GF-D8 (cell line): ENCODE measurements around the gene GUCY1A2.
"Not testable (repeated sequence)": the region's sequence is repeated elsewhere in the genome, so short reads cannot be mapped to it uniquely, and the experiment has no call there.

Experiments
- DNase-seq: peaks from one replicate; lab custom pipeline; 2025; lab: John Stamatoyannopoulos, UW

The GUCY1A2 gene

DNA sequence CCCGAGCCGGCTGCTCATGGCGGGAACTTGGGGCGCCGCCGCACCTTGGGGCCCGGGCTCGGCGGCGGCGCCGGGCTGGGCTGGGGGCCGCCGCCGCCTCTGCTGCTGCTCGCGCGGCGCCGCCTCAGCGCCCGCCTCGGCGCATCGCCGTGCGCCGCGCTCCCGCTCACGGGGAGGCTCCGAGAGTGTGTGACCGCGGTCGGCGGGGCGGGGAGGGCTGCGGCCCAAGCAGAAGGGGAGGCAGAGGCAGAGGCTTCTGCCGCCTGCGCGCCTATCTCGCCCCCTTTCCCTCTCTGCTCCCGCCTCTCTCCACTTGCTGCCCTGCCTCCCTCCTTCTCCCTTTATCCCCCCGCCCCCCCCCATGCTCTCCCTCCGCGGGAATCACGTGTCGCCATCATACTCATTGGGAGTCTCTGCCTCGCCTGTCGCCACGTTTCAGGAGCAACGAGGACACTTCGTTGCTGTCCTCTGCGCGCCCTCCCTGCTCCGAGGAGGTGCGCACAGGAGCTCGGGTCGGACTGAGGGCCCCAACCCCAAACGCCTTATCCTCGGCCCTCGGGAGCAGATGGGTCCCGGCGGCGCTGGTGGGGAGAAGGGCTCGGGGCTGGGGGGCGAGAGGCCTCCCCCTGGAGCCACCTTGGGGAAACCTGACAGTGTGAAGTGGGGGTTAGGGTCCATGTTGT lies at the start of gene GUCY1A2:
GUCY1A2 (minus strand) TSS at position 258 of the 683 bp plus-strand sequence. CDS start 421 bp downstream, outside the sequence.
- DNase-seq, result no peak

DNA sequence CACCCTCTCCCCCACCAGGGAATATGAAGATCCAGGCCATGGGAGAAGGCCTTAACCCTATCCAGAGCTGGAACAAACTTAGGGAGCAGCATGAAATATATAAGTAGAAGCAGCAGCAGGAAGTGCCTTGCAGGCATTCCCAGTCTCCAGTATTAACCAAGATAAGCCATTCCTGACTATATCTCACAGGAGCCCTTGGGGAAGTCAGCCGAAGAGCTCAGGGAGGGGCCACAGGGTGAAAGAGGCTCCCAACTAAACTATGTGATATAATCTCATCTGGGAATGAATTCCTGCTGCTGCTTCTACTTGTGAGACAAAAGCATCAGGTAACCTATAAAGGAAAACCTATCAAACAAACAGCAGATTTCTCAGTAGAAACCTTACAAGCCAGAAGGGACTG lies 36.1 kb upstream of the GUCY1A2 start:
- no peak for DNase-seq

DNA sequence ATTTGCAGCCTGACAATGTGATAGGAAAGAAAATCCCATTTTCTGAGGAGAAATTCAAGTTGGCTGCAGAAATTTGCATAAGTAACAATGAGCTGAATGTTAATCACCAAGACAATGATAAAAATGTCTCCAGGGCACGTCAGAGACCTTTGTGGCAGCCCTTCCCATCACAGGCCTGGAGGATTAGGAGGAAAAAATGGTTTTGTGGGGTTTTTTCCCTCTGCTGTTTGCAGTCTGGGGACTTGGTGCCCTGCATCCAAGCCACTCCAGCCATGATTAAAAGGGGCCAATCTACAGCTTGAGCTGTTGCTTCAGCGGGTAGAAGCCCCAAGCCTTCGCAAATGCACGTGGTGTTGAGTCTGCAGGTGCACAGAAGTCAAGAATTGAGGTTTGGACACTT lies 33.1 kb upstream of the GUCY1A2 start:
- DNase-seq, result not testable (repeated sequence)

- not testable (repeated sequence) for DNase-seq
Measured at GRCh38 chr11:107050899-107051298, 32.6 kb upstream of the GUCY1A2 start.

DNA sequence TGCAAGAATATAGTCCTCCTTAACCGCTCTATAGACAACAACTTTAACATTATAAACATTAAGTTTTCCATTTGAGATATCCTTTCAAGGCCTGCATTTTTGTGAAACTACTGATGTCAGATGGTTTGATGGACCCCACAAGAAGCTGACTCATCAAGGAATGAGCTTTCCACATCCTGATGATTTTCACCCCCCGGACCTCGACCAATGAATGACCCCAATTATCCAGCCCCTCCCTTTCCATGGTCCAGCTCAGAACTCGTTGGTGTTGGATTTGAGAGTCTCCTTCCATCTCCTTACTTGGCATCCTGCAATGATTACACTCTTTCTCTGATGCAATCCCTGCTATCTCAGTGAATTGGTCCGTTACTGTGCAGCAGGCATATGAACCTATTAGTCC lies 31.8 kb upstream of the GUCY1A2 start:
- DNase-seq, result no peak

DNA sequence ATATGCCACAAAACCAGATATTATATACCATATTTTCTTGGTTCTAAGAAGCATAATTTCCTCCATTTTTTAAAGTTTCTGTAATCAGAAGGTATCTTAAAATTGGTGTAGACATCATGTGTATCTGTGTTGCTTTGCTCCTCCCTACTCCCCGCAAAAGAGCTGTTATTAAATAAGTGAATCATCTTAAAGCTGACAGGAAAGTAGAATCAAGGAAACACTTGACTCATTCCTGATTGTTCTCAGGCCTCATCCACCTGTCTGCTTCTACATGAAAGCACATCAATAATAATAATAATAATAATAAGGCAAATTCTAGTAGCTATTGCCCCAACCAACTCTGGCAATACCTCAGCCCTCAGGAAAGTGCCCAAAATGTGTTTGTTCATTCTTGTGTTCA lies 26.2 kb upstream of the GUCY1A2 start:
- DNase-seq, result no peak

DNA sequence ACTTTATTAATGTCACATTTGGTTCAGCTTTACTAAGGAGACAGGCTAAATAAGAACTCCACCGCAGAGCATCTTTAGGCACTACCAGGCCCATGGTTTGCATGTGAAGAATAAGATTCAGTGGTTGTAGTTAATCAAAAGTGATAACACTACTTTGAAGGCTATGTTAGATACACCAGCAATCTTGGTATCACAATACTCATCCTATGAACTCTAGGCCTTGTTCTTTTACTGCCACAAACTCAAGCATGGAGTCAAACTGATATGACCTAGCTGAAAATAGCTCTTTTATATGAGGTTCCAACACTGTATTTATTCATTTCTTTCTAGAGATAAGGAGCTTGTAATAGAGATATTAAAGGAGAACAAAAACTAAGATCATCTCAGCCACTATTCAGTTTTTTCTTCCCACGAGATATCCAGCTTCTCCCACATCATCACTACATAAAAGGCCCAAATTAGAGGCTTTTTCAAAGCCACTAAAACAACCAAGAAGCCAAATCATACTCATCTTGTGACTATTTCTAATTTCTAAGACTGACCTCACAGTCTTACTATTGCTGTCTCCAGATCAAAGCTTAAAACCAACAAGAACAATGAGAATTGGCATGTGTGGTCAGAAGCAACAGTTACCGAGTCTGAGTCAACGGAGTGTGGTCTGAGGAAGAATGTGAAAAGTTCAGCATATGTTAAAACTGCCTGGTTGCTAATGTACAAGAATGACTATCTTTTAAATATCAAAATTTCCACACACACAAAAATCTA lies 25.1 kb upstream of the GUCY1A2 start:
- DNase-seq, result no peak

GRCh38 chr11:107042748-107043147 lies 24.5 kb upstream of the GUCY1A2 start:
- no peak for DNase-seq

DNA sequence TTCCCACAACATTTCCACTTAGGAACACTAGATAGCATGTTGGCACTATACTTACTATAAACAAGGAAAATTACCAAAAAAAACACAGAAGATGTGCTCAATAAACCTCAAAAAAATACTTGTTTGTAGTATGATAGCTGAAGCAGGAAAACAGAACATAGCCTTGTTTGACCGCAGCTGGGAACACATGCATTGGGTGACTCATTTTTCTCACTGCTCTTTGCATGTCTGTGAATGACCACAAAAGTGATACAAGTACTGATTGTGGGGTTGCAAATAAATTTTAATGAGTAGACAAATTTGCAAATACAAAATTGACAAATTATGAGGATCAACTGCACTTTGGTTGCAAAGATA lies 22.8 kb upstream of the GUCY1A2 start:
- peak; percentile 91 for DNase-seq

DNA sequence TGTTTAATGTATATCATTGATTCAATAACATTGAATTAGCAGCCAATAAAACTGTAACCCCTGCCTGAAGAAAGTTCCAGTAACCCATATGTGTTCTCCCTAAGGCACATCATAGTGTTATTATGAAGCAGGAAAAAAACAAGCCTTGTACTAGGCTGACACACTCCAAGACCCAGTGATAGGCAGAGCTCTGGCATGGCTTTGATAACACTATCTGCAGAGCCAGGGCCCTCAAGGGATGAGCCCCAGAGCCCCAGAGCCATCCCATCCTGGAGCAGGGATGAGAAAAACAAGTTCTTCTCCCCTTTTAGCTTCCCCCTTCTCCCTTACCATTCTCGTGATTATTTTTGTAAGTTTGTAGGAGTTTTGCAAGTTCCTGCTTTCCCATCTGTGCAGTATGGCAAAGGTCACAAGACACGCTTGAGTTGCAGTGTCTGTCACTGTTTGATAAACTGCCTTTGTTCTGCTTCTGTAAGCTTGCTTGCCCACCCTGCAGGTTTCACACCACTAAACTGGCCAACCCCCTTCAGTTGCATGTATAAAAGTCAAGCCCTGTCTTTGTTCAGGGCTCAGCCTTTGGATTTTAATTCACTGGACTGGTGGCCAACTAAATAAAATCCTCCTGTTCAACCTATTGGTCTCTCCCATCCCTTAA lies 22.3 kb upstream of the GUCY1A2 start:
- peak; percentile 99 for DNase-seq

GRCh38 chr11:107025673-107026072 lies 7.4 kb upstream of the GUCY1A2 start:
- no peak for DNase-seq

GRCh38 chr11:107020594-107020993 lies 2.3 kb upstream of the GUCY1A2 start:
- no peak for DNase-seq

GRCh38 chr11:107018902-107019493 lies 722 bp upstream of the GUCY1A2 start:
- DNase-seq, result no peak

DNA sequence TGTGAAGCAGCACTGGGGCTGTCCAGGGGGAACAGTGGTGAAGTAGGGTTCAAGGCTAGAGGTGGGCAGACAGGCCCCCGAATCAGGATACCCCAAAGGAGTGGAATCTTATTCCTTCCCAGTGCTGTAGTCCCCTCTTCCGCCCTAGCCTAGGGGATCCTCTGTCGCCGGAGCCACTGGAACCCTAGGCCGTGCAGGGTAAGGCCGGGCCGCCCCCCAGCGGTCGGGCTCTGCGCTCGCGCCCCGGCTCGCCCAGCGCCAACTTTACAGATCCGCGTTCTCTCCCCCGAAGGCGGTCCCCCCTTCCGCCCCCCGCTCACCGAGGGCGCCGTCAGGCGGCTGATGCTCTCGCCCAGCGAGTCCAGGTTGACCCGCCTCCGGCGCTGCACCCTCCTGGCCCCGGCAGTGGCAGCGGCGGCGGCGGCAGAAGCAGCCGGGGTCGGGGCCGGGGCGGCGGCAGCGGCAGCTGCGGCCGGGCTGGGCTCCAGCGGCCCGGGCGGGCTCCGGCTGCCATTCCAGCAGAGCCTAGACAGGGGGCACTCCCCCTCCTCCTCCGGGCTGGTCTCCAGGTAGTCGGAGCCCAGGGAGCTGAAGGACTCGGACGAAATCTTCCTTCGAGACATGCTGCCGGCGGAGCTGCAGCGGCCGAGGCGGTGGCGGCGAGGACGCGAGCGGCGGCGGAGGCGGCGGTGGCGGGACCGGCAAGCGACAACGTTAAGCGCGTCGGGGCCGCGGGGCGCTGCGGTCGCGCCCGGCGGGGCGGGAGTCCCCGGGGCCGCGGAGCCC lies 650 bp downstream of the GUCY1A2 start:
- no peak for DNase-seq

DNA sequence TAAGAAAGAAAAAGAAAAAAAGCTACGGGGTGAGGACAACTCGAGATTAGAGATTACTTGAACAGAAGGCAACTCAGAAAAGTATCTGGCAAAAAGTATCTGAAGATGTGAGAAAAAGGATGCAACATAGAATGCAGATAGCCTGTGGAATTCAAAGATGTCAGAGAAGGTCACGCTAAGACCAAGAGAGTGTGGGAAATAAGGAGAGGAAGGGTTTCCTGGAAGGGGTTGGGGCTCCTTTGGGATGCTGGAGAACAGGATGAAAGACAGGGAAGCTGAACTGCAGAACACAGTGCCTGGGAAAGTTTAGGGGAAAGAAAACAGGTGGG lies 1.2 kb downstream of the GUCY1A2 start:
- no peak for DNase-seq

GRCh38 chr11:107014871-107015270 lies 3.4 kb downstream of the GUCY1A2 start:
- DNase-seq, result no peak

GRCh38 chr11:107011977-107012376 lies 6.3 kb downstream of the GUCY1A2 start:
- DNase-seq, result no peak

DNA sequence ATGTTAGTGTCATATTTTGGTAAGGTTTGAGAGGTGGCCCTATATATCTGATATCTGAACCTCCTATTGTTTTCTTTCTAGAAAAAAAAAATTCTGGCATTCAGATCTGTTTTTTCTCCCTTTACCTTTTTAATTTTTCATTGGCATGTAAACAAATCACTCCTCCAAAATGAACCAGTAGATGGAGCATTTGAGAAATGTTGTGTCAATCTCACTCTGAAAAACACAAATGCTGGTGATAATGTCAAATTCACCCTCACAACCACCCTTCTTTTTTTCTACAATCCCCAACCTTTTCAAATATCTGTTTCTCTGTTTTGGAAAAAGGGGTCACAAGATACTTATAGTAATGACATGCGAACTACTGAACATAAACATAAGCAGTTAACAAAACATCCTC lies 9.1 kb downstream of the GUCY1A2 start:
- DNase-seq, result no peak

DNA sequence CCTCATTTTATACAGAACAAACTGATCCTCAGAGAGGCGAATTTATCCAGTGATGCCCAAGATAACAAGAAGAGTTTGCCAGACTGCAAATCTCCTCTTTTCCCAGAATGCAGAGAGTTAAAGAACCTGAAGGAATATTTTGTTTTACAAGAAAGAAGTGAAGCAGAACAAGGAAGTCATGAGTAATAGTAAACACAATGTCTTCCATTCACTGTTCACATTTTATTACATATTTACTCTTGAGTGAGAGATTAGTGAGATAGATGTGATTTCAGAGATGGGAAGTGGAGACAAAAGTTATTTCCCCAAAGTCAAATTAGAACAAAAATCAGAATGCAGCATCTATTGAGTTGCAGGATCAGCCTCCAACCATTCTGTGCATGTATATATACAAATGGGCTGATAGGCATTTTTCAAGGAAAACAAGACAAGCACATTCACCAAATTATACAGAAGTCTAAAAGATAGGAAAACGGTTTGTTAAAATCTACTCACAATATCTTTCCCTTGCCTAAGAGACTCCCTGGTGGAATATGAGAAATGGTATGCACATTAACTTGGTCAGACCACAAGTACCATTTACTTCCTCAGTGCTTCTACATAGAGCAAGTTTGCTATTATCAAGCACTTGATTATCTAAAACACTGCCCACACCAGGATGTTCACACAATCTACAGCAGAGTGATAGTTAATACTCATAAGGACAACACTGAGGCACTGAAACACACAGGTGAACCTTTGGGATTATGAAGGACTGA lies 12.0 kb downstream of the GUCY1A2 start:
- no peak for DNase-seq

- no peak for DNase-seq
Measured at GRCh38 chr11:106999196-106999595, 19.1 kb downstream of the GUCY1A2 start.

DNA sequence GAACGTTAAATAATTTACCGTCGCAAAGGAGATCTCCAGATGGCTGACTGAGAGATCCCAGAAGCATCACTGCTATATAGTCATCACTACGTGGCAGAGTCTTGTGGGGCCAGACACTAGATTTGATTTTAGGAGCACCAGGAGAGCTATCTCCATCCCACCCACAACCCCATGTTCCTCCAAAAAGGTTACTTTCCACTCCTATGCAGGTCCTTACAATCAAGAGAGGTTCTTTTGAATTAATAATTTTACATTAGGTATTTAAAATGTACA lies 19.4 kb downstream of the GUCY1A2 start:
- DNase-seq, result no peak
